ENCODE data around the gene LRRIQ1. TPM values are rescaled to one million over a fixed set of nuclear protein-coding genes. Genes with fewer than 3 reads are reported as not detected.

LRRIQ1 gene
- total and polyA plus RNA-seq, 2 of the 4 experiments (the other 2 are of a cell fraction) = under 0.01 to 0.05 TPM

DNA sequence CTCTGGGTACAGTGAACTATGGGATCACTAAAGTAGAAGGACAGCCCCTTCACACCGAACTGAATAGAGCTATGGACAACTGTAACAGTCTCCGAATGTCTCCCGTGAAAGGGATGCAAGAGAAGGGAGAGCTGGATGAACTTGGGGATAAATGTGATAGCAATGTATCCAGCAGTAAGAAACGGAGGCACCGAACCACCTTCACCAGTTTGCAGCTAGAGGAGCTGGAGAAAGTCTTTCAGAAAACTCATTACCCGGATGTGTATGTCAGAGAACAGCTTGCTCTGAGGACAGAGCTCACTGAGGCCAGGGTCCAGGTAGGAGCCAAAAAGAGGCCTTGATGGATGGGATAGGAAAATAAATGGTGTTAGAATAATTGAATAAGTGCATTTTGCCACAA, 247.4 kb downstream of the LRRIQ1 start:
- Histone ChIP-seq H2AFZ (replicated peaks; ENCODE audit: low read length, poor library complexity) (no peak overlapping the region), H3K9me3 (ENCODE audit: control insufficient read depth, insufficient read depth, low read length) (peaks cover 7% of the 10 kb centered on the region), H2BK5ac (ENCODE audit: low read depth, low read length, poor library complexity, severe bottlenecking) (no peak overlapping the region), H2AK5ac (ENCODE audit: low read depth, low read length) (no peak overlapping the region), H3K14ac (replicated peaks; ENCODE audit: low read depth, low read length) (no peak overlapping the region), H3K79me1 (ENCODE audit: low read depth in 1 of 2, low read length in 2 of 2) (no peaks in the 10 kb centered on the region), H4K5ac (ENCODE audit: low read depth, low read length) (no peak overlapping the region), H3K4me1 (ENCODE audit: control insufficient read depth, insufficient read depth, low read length) (no peaks in the 10 kb centered on the region), H3K23ac (ENCODE audit: low read depth, low read length) (no peak overlapping the region), H2BK120ac (ENCODE audit: low read depth, low read length) (no peak overlapping the region), H2AK9ac (replicated peaks; ENCODE audit: low read depth, low read length, poor library complexity) (no peak overlapping the region), H3K27ac (ENCODE audit: insufficient read depth, low read length) (no peak overlapping the region), H3K9me1 (ENCODE audit: insufficient read depth, low read length) (no peaks in the 10 kb centered on the region), H3K27me3 (ENCODE audit: control insufficient read depth, insufficient read depth, low read length) (peaks cover 30% of the 10 kb centered on the region), H3K36me3 (ENCODE audit: control insufficient read depth, insufficient read depth, low read length) (no peaks in the 10 kb centered on the region), H3K4ac (ENCODE audit: low read depth, low read length) (no peak overlapping the region), H4K8ac (ENCODE audit: low read depth in 2 of 2, low read length in 2 of 2) (no peak overlapping the region), H2BK15ac (ENCODE audit: low read depth, low read length) (no peak overlapping the region), H3K9ac (ENCODE audit: low read depth, low read length) (no peak overlapping the region), H2BK20ac (ENCODE audit: low read depth, low read length) (no peak overlapping the region), H3K4me3 (ENCODE audit: insufficient read depth, low read depth, low read length) (no peak overlapping the region), H3K18ac (ENCODE audit: low read depth, low read length) (no peak overlapping the region), H4K20me1 (ENCODE audit: insufficient read depth, low read length) (no peaks in the 10 kb centered on the region), H3K4me2 (ENCODE audit: low read depth, low read length) (no peak overlapping the region), H3K56ac (ENCODE audit: extremely low read depth, insufficient read depth, low read length) (no peak overlapping the region), H4K91ac (ENCODE audit: insufficient read depth, low read depth, low read length) (no peak overlapping the region)
- ATAC-seq (ENCODE audit: low read depth) (no peak), DNase-seq (no peak)
- intact Hi-C loops (cut with micrococcal nuclease) (no loop called here), dilution Hi-C loops (cut with HindIII; ENCODE audit: low sequenced_read_pairs, unreplicated experiment) (no loop called here), in situ Hi-C loops (cut with MboI; ENCODE audit: low sequenced_read_pairs) (no loop called here)
- BruUV-seq (replicated peaks) = no TSS peak
- CTCF ChIA-PET = no interaction called here
- TF ChIP-seq MAZ (IDR thresholded peaks at IDR 0.05; ENCODE audit: borderline replicate concordance, low read depth, low read length) (no peak), NFE2L2 (IDR thresholded peaks at IDR 0.05; ENCODE audit: low read depth, low read length) (no peak), MAFK (IDR thresholded peaks at IDR 0.05; ENCODE audit: low read depth, low read length) (no peak)
- POLR2A ChIA-PET (ENCODE audit: unreplicated experiment) = no interaction called here
- no CpG with 5 or more reads among the region's 6 CpGs for WGBS, 2 experiments (ENCODE audit: extremely low coverage in 2 of 2, insufficient read length in 1 of 2)

Other genes with a start within 250 kb of the LRRIQ1 start
- gene SLC6A15, start 123.6 kb upstream of the LRRIQ1 start, total RNA-seq (2012; rRNA removed) = 0.72 and 1.4 TPM in 2 replicates
- gene SLC6A15, start 123.6 kb upstream of the LRRIQ1 start, polyA plus RNA-seq (2012; rRNA removed) = 0.22 and 0.32 TPM in 2 replicates
- gene TSPAN19, start 74 bp upstream of the LRRIQ1 start, total RNA-seq (2012; rRNA removed) = not detected in 2 replicates
- not detected in 2 replicates for gene TSPAN19, start 74 bp upstream of the LRRIQ1 start, polyA plus RNA-seq (2012; rRNA removed)
- not detected in 2 replicates for gene ALX1, start 243.9 kb downstream of the LRRIQ1 start, total RNA-seq (2012; rRNA removed)
- gene ALX1, start 243.9 kb downstream of the LRRIQ1 start, polyA plus RNA-seq (2012; rRNA removed) = not detected in 2 replicates